Muscle of leg (tissue), 11 donors: ENCODE results near the gene CES3. TPM values are rescaled to one million over a fixed set of nuclear protein-coding genes. Genes with fewer than 3 reads are reported as not detected.

Experiments
- DNase-seq: peaks from one replicate; pipeline ENCODE4 v3.0.0; 2013
- H3K27ac ChIP-seq: one replicate; pipeline ENCODE4 v1.5.1; 2013; ENCODE audit warnings: mild to moderate bottlenecking, low read length, control low read depth
- H3K27me3 ChIP-seq: one replicate; pipeline ENCODE4 v1.6.1; 2013; ENCODE audit warnings: low read length; ENCODE audit not compliant: control insufficient read depth, insufficient read depth
- H3K36me3 ChIP-seq: one replicate; pipeline ENCODE4 v1.6.1; 2013; ENCODE audit warnings: low read length; ENCODE audit not compliant: control insufficient read depth, insufficient read depth
- H3K4me1 ChIP-seq: one replicate; pipeline ENCODE4 v1.6.1; 2013; ENCODE audit warnings: low read length; ENCODE audit not compliant: control insufficient read depth, insufficient read depth
- H3K4me3 ChIP-seq: one replicate; pipeline ENCODE4 v1.5.1; 2013; ENCODE audit warnings: low read length, control low read depth
- H3K9me3 ChIP-seq: replicated peaks from 2 replicates; pipeline ENCODE4 v1.6.1; 2013; ENCODE audit warnings: low read depth, low read length; ENCODE audit not compliant: control insufficient read depth
- WGBS: methylation state at CpG from one replicate; pipeline ENCODE4 v1.1.5; 2013; ENCODE audit warnings: missing lambda C conversion rate; ENCODE audit not compliant: insufficient coverage; 5-methylcytosine and 5-hydroxymethylcytosine counted together
- polyA plus RNA-seq, 8 donors: library from polyadenylated mRNA; unstranded; fragments of 120-200 nt; gene quantifications; one replicate each; pipeline versions ENCODE4 v1.2.1 to v1.2.3, GENCODE V29; 2013; ENCODE audit warnings: inconsistent platforms in 1 of 8, low replicate concordance in 1 of 8; ENCODE audit not compliant: insufficient read length in 8 of 8, insufficient read depth in 1 of 8
- total RNA-seq: library from RNA; stranded (reverse); fragments of 120-200 nt; gene quantifications from one replicate; pipeline ENCODE4 v1.2.4, GENCODE V29; 2013

Gene CES3
- total and polyA plus RNA-seq, 9 donors, result 0.05 to 1.3 (median 0.33) TPM

DNA sequence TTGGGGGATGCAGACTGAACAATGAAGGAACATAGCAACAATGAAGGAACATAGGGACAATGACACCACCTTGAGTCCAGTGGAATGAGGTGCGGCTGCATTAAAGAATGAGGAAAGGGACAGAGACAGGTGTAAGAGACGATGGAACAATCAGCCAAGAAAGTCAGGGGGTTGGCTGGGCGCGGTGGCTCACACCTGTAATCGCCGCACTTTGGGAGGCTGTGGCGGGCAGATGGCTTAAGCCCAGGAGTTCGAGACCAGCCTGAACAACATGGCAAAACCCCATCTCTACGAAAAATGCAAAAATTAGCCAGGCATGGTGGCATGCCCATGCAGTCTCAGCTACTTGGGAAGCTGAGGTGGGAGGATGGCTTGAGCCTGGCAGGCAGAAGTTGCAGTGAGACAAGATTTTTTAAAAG, 54.3 kb downstream of the CES3 start:
- 89% methylated on average over 6 of the region's 9 CpGs for WGBS
- no peak overlapping the region for H3K4me3 ChIP-seq
- H3K27ac ChIP-seq, result no peak overlapping the region
- no peaks in the 10 kb centered on the region for H3K36me3 ChIP-seq
- DNase-seq, result no peak
- peaks cover 25% of the 10 kb centered on the region for H3K4me1 ChIP-seq
- peaks cover 8% of the 10 kb centered on the region for H3K27me3 ChIP-seq
- no peaks in the 10 kb centered on the region for H3K9me3 ChIP-seq

DNA sequence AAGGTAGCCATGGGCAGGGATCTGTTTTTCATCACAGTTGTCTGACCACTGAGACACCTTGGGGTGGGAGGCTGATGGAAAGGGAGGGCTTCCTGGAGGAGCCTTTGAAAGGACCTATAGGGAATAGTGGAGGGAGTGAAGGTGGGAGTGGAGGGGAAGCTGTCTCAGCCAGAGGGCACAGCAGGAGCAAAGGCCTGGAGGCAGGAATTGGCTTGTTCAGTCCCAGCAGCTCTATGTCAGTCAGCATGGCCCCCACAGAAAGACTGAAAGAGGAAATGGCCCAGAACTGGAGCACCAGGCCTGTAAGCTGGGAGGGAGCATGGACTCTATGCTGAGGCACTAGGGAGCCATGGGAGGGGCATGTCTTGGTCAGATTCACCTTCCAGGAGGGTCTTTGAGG, 55.1 kb downstream of the CES3 start:
- Histone ChIP-seq H3K4me1 (peaks cover 25% of the 10 kb centered on the region), H3K36me3 (no peaks in the 10 kb centered on the region)
- DNase-seq, result no peak

DNA sequence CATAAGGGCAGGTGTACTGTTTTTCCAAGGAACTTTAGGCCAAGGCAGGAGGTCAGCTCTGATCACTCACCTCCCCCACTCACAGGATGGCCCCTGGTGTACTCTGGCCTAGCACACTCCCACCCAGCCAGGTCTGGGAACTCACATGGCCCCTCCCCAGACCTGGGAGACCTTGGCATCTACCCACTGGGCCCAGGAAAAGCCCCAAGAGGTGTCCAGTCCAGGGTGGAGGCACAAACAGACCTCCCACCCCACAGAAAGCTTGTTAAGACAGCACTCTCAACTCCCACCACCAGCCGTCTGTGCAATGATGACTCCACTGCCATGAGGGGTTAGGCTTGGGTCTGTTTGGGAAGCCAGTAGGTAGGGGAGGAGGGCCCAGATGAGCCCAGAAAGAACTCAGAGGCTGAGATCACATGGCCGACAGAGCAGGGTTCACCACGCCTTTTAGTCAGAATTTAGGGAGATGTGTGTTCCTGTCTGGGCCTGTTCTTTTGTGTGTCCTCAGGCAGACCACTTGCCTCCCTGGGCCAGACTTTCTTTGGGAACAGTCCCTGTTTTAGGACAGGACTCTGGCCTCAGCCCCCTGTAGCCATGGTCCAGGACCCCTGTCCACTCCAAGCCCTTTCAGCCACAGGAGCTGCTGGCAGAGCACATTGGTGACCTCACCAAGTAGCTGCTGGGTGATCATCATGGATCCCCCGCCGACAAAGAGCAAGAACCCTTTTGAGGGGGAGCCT, 55.8 kb downstream of the CES3 start:
- Histone ChIP-seq H3K4me3 (no peak overlapping the region), H3K36me3 (no peaks in the 10 kb centered on the region), H3K27ac (no peak overlapping the region), H3K27me3 (peaks cover 8% of the 10 kb centered on the region), H3K9me3 (no peaks in the 10 kb centered on the region), H3K4me1 (peaks cover 25% of the 10 kb centered on the region)
- DNase-seq, result no peak
- WGBS, result 50% methylated on average over 4 of the region's 5 CpGs

More for the DNA sequence above, 55.1 kb downstream of the CES3 start:
- no peak overlapping the region for H3K27ac ChIP-seq
- H3K4me3 ChIP-seq, result no peak overlapping the region
- H3K27me3 ChIP-seq, result peaks cover 8% of the 10 kb centered on the region
- no peaks in the 10 kb centered on the region for H3K9me3 ChIP-seq

DNA sequence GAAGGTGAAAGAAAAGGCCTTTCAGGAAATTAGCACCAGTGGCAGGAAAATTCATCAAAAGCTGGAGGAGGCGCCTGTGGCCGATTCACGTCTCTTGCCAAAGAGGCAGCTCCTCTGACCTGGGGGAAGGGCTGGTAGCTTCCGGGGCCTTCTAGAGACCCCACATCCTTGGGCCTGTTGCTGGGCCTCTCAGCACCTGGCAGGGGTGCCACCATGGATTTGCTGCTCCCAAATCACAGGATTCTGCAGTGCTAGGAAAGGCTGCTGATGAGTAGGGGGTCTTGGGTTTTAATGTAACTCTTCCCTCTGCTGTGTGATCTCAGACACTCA, 56.3 kb downstream of the CES3 start:
- DNase-seq, result no peak
- no peaks in the 10 kb centered on the region for H3K9me3 ChIP-seq
- peaks cover 25% of the 10 kb centered on the region for H3K4me1 ChIP-seq
- H3K36me3 ChIP-seq, result no peaks in the 10 kb centered on the region
- H3K4me3 ChIP-seq, result no peak overlapping the region
- H3K27me3 ChIP-seq, result peaks cover 8% of the 10 kb centered on the region
- H3K27ac ChIP-seq, result no peak overlapping the region
- WGBS, result 93% methylated on average over 3 of the region's 4 CpGs

DNA sequence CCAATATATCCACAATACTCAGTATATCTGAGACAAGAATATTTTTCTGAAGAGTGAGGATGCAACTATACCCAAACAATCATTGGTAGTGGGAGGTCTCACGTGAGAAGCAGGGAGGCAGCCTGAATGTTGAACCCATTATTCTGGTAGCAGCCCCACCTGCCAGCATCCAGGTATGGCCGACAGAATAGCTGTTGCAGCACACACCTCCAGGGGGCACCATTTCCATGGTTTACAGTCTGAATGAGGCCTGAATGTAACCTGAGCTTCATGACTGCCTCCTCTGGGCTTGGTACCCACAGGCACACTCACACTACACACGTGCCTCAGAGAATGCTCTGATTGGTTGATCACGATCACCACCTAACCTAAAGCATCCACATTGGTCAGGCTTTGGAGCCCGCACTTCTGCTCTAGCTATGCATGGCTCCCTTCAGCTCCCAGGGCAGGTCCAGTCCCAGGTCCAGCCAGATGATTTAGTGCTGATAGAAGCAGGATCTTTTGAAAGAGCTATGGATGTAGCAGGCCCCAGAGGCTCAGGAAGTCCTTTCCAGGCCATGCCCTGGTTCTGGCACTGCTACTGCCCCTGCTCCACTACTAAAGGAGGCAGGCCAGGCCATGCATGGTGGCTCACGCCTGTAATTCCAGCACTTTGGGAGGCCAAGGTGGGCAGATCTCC, 56.9 kb downstream of the CES3 start:
- 0% methylated on average over 2 of the region's 6 CpGs for WGBS
- Histone ChIP-seq H3K27ac (no peak overlapping the region), H3K9me3 (no peaks in the 10 kb centered on the region), H3K27me3 (peaks cover 8% of the 10 kb centered on the region), H3K4me3 (no peak overlapping the region), H3K36me3 (no peaks in the 10 kb centered on the region), H3K4me1 (peaks cover 21% of the 10 kb centered on the region)
- DNase-seq, result peak; percentile 81

DNA sequence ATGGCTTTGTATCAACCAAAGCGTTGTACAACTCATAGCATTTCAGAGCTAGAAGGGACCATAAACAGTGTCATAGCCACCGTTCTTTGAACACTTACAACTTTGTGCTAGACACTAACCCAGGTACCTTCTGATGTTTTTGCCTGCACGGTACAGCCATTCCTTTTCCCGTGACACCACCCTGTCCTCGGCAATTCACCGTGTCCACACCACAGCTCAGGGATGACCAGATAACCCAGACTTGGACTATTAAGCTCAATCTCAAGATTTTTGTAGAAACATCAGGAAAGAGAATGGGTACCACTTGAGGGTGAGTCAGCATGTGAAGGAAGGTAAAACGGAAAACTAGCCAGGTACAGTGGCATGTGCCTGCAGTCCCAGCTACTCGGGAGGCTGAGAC, 58.1 kb downstream of the CES3 start:
- WGBS, result 83% methylated on average over 5 of the region's 8 CpGs
- Histone ChIP-seq H3K27me3 (peaks cover 6% of the 10 kb centered on the region), H3K4me3 (no peak overlapping the region), H3K9me3 (no peaks in the 10 kb centered on the region), H3K27ac (no peak overlapping the region), H3K4me1 (peaks cover 11% of the 10 kb centered on the region), H3K36me3 (no peaks in the 10 kb centered on the region)
- DNase-seq, result no peak

DNA sequence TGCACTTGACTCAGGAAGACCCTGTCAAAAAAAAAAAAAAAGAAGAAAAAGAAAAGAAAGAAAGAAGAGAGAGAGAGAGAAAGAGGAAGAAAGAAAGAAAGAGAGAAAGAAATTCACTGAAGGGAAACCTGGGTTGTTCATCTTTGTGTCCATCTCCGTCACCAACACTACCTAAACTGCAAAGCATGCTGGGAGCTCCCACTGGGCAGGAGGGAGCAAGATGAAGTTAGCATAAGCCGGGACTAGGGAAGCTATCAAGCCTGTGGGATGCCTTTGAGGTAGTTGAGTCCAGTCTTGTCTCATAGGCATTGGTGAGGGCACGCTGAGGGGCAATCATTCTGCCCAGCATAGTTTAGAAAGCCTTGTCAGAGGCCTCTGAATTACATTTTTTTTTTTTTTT, 60.3 kb downstream of the CES3 start:
- no peaks in the 10 kb centered on the region for H3K27me3 ChIP-seq
- DNase-seq, result no peak
- WGBS, result 100% methylated on average over 1 of the region's 3 CpGs
- no peak overlapping the region for H3K27ac ChIP-seq
- H3K4me3 ChIP-seq, result no peak overlapping the region
- H3K4me1 ChIP-seq, result peaks cover 3% of the 10 kb centered on the region
- H3K36me3 ChIP-seq, result no peaks in the 10 kb centered on the region
- no peaks in the 10 kb centered on the region for H3K9me3 ChIP-seq

DNA sequence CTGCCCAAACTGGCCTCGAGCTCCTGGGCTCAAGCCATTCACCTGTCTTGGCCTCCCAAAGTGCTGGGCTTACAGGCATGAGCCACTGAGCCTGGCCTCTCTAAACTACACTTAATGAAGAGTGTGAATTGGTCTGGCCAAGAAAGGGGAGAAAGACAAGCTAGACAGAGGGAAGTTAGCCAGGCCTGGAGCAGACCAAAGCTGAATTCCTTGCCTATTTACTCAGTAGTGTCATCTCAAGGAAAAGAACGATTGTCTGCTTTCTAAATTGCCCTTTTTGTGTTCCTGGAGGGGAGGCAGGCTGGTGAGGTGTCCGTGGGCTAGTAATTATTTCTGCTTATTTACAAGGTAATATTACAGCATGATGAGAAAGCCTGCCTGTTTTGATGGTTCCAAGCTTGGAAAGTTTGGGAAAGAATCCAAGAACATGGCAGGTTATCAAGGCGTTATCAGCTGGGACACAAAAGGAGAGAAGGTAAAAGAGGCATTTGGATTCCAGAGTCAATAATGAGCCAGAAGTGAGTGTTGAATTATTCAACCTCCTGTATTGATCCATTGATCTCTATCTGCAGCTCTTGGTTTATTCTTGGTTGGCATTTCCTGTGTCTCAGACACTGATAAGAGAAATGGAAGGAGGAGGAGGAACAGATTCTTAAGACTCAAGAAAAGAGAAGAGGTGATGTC, 61.6 kb downstream of the CES3 start:
- Histone ChIP-seq H3K36me3 (no peaks in the 10 kb centered on the region), H3K9me3 (no peaks in the 10 kb centered on the region), H3K4me3 (no peak overlapping the region), H3K27ac (no peak overlapping the region), H3K27me3 (no peaks in the 10 kb centered on the region), H3K4me1 (peaks cover 3% of the 10 kb centered on the region)
- DNase-seq, result no peak
- 83% methylated on average over 1 of the region's 4 CpGs for WGBS

DNA sequence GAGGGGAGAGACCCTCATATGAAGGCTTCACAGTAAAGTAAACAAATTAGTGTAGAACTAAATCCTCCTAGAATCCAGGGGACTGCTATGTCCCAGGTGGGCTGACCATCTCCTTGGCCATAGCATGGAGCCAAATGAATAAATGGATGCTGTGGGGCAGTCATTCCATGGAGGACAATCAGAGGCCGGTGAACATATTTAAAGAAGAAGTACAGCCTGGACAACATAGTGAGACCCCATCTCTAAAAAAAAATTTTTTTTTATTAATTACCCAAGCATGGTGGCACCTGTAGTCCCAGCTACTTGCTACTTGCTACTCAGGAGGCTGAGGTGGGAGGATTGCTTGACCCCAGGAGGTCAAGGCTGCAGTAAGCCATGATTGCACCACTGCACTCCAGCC, 62.6 kb downstream of the CES3 start:
- H3K27me3 ChIP-seq, result no peaks in the 10 kb centered on the region
- no CpG with 5 or more reads among the region's 1 CpG for WGBS

More for the DNA sequence above, 62.6 kb downstream of the CES3 start:
- peaks cover 6% of the 10 kb centered on the region for H3K4me1 ChIP-seq
- H3K27ac ChIP-seq, result no peak overlapping the region
- H3K9me3 ChIP-seq, result no peaks in the 10 kb centered on the region
- H3K4me3 ChIP-seq, result no peak overlapping the region
- DNase-seq, result no peak
- no peaks in the 10 kb centered on the region for H3K36me3 ChIP-seq
